Psoas muscle (tissue), 8 donors: ENCODE data around the gene RFX8. TPM values are rescaled to one million over a fixed set of nuclear protein-coding genes. Genes with fewer than 3 reads are reported as not detected.

ENCODE experiments used
- ATAC-seq, 4 donors: fragments of 200-7000 bp; cut with Tn5 transposase; one replicate each; pipeline ENCODE4 v1.9.1; 2020; ENCODE audit warnings: moderate library complexity in 3 of 4, mild to moderate bottlenecking in 2 of 4
- DNase-seq, 2 donors: peaks; one replicate each; pipeline ENCODE4 v3.0.0-alpha.2; 2020
- H3K27ac ChIP-seq: fragments of 200-600 bp; one replicate; pipeline ENCODE4 v1.8.0; 2022
- H3K27me3 ChIP-seq, 3 donors: fragments of 200-600 bp in 1 of 3; one replicate each; pipeline versions ENCODE4 v1.6.1 to v1.8.0; 2013 to 2022; ENCODE audit warnings: low read length in 2 of 3, mild to moderate bottlenecking in 2 of 3, moderate library complexity in 1 of 3; ENCODE audit not compliant: insufficient read depth in 3 of 3
- H3K36me3 ChIP-seq, 2 donors: fragments of 200-600 bp in 1 of 2; one replicate each; pipeline versions ENCODE4 v1.6.1 to v1.8.0; 2013 to 2022; ENCODE audit warnings: low read depth in 1 of 2, mild to moderate bottlenecking in 1 of 2, moderate library complexity in 1 of 2; ENCODE audit not compliant: insufficient read depth in 1 of 2
- H3K4me1 ChIP-seq: fragments of 200-600 bp; one replicate; pipeline ENCODE4 v1.8.0; 2022
- H3K4me3 ChIP-seq: fragments of 200-600 bp; one replicate; pipeline ENCODE4 v1.8.0; 2022; ENCODE audit warnings: mild to moderate bottlenecking
- H3K9me3 ChIP-seq: fragments of 200-600 bp; one replicate; pipeline ENCODE4 v1.8.0; 2022
- CTCF ChIP-seq: fragments of 200-600 bp; IDR thresholded peaks from one replicate; pipeline ENCODE4 v1.8.0; 2022; ENCODE audit warnings: antibody characterized with exemption
- WGBS, 3 donors: extraction: QIAGEN DNeasy Blood & Tissue Kit; methylation state at CpG; one replicate each; pipeline versions ENCODE4 v1.1.6 to v1.1.7; 2013; 5-methylcytosine and 5-hydroxymethylcytosine counted together
- intact Hi-C, 2 donors: fragments of 100-400 bp; cut with DNase I; formaldehyde crosslinking; loops; one replicate each; pipeline versions ENCODE4 v1.11.0 to v1.14.2; 2022
- polyA plus RNA-seq, 3 donors: library from polyadenylated mRNA; stranded (reverse); fragments of 200-250 nt; gene quantifications; one replicate each; pipeline ENCODE4 v1.2.3, GENCODE V29; 2013
- total RNA-seq, 4 donors: library from RNA; stranded (reverse); fragmentation: NEBNext Ultra II Directional in 2 of 4; extraction: Animal tissue kit (Norgen Biotek cat#: 25700) in 2 of 4; gene quantifications; one replicate each; pipeline versions ENCODE4 v1.2.1 to v1.2.4, GENCODE V29; 2021 to 2023
- donor health status: healthy with polysubstance abuse.
- donor health status: DM: no; HTN: no; CAD: no; lungs with moderate emphysema.
- donor health status: Bipolar disorder and iron deficiency.
- donor health status: healthy.
- donor health status: DM: yes; HTN: yes; CAD: no.
- donor health status: DM: no; HTN: no; CAD: no.
- donor health status: DM: no; HTN: no; CAD: no.
- donor health status: DM: yes; HTN: yes; CAD: no.

The RFX8 gene
- total and polyA plus RNA-seq, 7 donors, result 0.03 to 0.29 (median 0.12) TPM; not detected in 4

DNA sequence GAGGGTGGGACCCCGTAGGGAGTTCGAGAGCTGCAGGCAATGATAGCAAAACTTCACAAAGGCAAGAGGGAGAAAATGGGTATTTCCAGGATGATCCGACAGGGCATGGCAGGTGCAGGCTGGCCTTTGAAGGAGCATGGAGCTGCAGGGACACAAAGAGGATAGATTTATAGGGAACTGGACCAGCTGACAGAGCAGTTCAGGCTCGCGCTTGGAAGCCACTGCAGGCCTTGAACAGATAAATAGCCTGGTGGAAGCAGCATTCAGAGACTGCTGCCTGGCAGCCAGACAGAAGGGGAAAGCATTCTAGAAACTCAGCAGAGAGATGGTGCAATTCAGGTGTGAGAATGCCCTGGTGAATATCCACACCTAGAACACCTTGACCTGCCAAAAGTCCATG lies 58.3 kb downstream of the RFX8 start:
- WGBS, 3 donors, result 66 to 76% (median 68%) methylated on average over 5 of the region's 5 CpGs
- TF ChIP-seq CTCF, result no peak
- Histone ChIP-seq H3K36me3 (no peaks in the 10 kb centered on the region), H3K9me3 (no peaks in the 10 kb centered on the region), H3K27ac (no peak overlapping the region), H3K27me3 (peaks cover 0 to 3% (median 0%) of the 10 kb centered on the region in 3 donors), H3K4me3 (no peak overlapping the region), H3K4me1 (no peaks in the 10 kb centered on the region)
- ATAC-seq (no peak), DNase-seq (no peak)
- intact Hi-C loops, result loop anchor here (5.0 kb wide), 2 partner anchors 281 to 416 kb away; partner anchors contain the start of gene MAP4K4 (in 1 of the 2)

- no peak for ATAC-seq
- intact Hi-C loops, result loop anchor here (5.0 kb wide), 2 partner anchors 281 to 416 kb away; partner anchors contain the start of gene MAP4K4 (in 1 of the 2)
- no peaks in the 10 kb centered on the region for H3K36me3 ChIP-seq
- no peak for TF ChIP-seq CTCF
- no peak for DNase-seq
- no peak overlapping the region for H3K4me3 ChIP-seq
- H3K9me3 ChIP-seq, result no peaks in the 10 kb centered on the region
- no peak overlapping the region for H3K27ac ChIP-seq
- H3K27me3 ChIP-seq, result peaks cover 0 to 3% (median 0%) of the 10 kb centered on the region in 3 donors
- 91 to 94% (median 94%) methylated on average over 3 of the region's 3 CpGs for WGBS, 3 donors
- no peaks in the 10 kb centered on the region for H3K4me1 ChIP-seq
Measured at GRCh38 chr2:101415884-101416283, 59.0 kb downstream of the RFX8 start.

GRCh38 chr2:101415220-101415619 lies 59.7 kb downstream of the RFX8 start:
- H3K4me3 ChIP-seq, result no peak overlapping the region
- H3K27me3 ChIP-seq, result peaks cover 0 to 3% (median 0%) of the 10 kb centered on the region in 3 donors
- H3K36me3 ChIP-seq, result no peaks in the 10 kb centered on the region
- H3K9me3 ChIP-seq, result no peaks in the 10 kb centered on the region
- H3K27ac ChIP-seq, result no peak overlapping the region
- no peak for TF ChIP-seq CTCF
- H3K4me1 ChIP-seq, result no peaks in the 10 kb centered on the region
- 85 to 98% (median 90%) methylated on average over 2 of the region's 2 CpGs for WGBS, 3 donors
- intact Hi-C loops, result loop anchor here (5.0 kb wide), 2 partner anchors 282 to 417 kb away; partner anchors contain the start of gene MAP4K4 (in 1 of the 2)
- DNase-seq, result no peak
- ATAC-seq, result no peak

DNA sequence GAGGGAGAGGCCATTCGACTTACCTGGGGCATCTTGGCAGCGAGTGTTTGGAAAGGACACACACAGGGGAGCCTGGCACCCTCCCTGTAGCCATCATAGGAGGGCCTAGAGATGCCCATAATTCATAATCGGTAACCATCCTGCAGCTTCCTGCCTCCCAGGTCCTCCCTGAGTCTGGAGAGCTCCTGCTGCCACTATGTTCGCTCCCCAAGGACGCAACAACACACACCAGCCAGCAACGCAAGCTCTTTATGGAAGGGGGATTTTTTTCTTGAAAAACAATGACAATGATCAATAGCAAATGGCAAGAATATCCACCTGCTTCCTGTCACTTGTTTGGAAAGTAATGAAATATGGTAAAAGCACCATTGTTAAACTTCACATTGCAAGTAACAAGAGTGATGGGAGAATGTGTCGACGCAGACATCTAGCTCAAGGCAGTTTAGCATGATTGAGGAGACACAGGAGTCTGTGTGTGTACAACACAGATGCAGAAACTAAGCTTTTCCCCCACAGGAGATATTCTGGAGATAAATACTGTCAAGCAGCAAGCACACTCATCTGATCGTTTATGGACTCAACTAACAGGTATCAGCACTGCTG lies 62.7 kb downstream of the RFX8 start:
- no peak overlapping the region for H3K4me3 ChIP-seq
- no peak overlapping the region for H3K27ac ChIP-seq
- no peak for TF ChIP-seq CTCF
- WGBS, 3 donors, result 82 to 85% (median 85%) methylated on average over 9 of the region's 9 CpGs
- intact Hi-C loops, result no loop called here
- no peak for ATAC-seq
- no peaks in the 10 kb centered on the region for H3K36me3 ChIP-seq
- no peak for DNase-seq
- no peaks in the 10 kb centered on the region for H3K4me1 ChIP-seq
- H3K9me3 ChIP-seq, result no peaks in the 10 kb centered on the region
- H3K27me3 ChIP-seq, result peaks cover 0 to 3% (median 3%) of the 10 kb centered on the region in 3 donors

GRCh38 chr2:101410746-101411145 lies 64.2 kb downstream of the RFX8 start:
- no peak for TF ChIP-seq CTCF
- DNase-seq (no peak), ATAC-seq (no peak)
- no peak overlapping the region for H3K4me3 ChIP-seq
- no peaks in the 10 kb centered on the region for H3K9me3 ChIP-seq
- peaks cover 0 to 3% (median 3%) of the 10 kb centered on the region in 3 donors for H3K27me3 ChIP-seq
- intact Hi-C loops, result no loop called here
- H3K4me1 ChIP-seq, result no peaks in the 10 kb centered on the region
- H3K27ac ChIP-seq, result no peak overlapping the region
- WGBS, 3 donors, result 70 to 80% (median 79%) methylated on average over 5 of the region's 5 CpGs
- H3K36me3 ChIP-seq, result no peaks in the 10 kb centered on the region
